H9 (cell line): ENCODE measurements around the gene ENOX1. TPM values are rescaled to one million over a fixed set of nuclear protein-coding genes. Genes with fewer than 3 reads are reported as not detected.

Experiments
- DNase-seq: peaks from one replicate; pipeline ENCODE4 v3.0.0-alpha.2; 2017
- H2AFZ ChIP-seq: one replicate; pipeline ENCODE4 v1.6.1; 2013; ENCODE audit warnings: mild to moderate bottlenecking, low read length, control low read depth, moderate library complexity
- H2AK5ac ChIP-seq: 2 replicates; pipeline ENCODE4 v1.6.1; 2013; ENCODE audit warnings: low read length, control low read depth, mixed read lengths; ENCODE audit not compliant: insufficient read length
- H2BK120ac ChIP-seq: one replicate; pipeline ENCODE4 v1.6.1; 2013; ENCODE audit warnings: low read depth, mild to moderate bottlenecking, low read length, control low read depth, inconsistent platforms; ENCODE audit not compliant: poor library complexity, severe bottlenecking
- H2BK12ac ChIP-seq: 2 replicates; pipeline ENCODE4 v1.6.1; 2013; ENCODE audit warnings: low read length, control low read depth, mixed read lengths, low read depth; ENCODE audit not compliant: insufficient read length
- H2BK15ac ChIP-seq: 2 replicates; pipeline ENCODE4 v1.6.1; 2013; ENCODE audit warnings: low read depth, low read length, control low read depth
- H2BK20ac ChIP-seq: one replicate; pipeline ENCODE4 v1.6.1; 2013; ENCODE audit warnings: low read depth, mild to moderate bottlenecking, low read length, control low read depth, inconsistent platforms; ENCODE audit not compliant: poor library complexity, severe bottlenecking
- H2BK5ac ChIP-seq: 2 replicates; pipeline ENCODE4 v1.6.1; 2013; ENCODE audit warnings: low read length, control low read depth, mixed read lengths; ENCODE audit not compliant: insufficient read length
- H3K14ac ChIP-seq: 2 replicates; pipeline ENCODE4 v1.6.1; 2013; ENCODE audit warnings: low read length, control low read depth; ENCODE audit not compliant: insufficient read depth
- H3K18ac ChIP-seq: 2 replicates; pipeline ENCODE4 v1.6.1; 2013; ENCODE audit warnings: low read depth, mild to moderate bottlenecking, mixed read lengths, low read length, control low read depth; ENCODE audit not compliant: insufficient read length
- H3K23ac ChIP-seq: 2 replicates; pipeline ENCODE4 v1.6.1; 2013; ENCODE audit warnings: low read length, control low read depth, mixed read lengths, low read depth; ENCODE audit not compliant: insufficient read length
- H3K23me2 ChIP-seq: 2 replicates; pipeline ENCODE4 v1.6.1; 2013; ENCODE audit warnings: low read depth, mild to moderate bottlenecking, mixed read lengths, low read length, control low read depth; ENCODE audit not compliant: insufficient read length, poor library complexity, severe bottlenecking
- H3K27ac ChIP-seq: 2 replicates; pipeline ENCODE4 v1.5.1; 2013; ENCODE audit warnings: low read length, control low read depth, mixed read lengths, low read depth; ENCODE audit not compliant: insufficient read length
- H3K27me3 ChIP-seq: 2 replicates; pipeline ENCODE4 v1.6.1; 2013; ENCODE audit warnings: low read length, control low read depth, inconsistent platforms; ENCODE audit not compliant: insufficient read depth
- H3K4ac ChIP-seq: 2 replicates; pipeline ENCODE4 v1.6.1; 2013; ENCODE audit warnings: low read depth, mild to moderate bottlenecking, control low read depth, inconsistent platforms, low read length, moderate library complexity
- H3K4me1 ChIP-seq: 2 replicates; pipeline ENCODE4 v1.6.1; 2013; ENCODE audit warnings: low read length, control low read depth, inconsistent platforms; ENCODE audit not compliant: insufficient read depth
- H3K4me2 ChIP-seq: 2 replicates; pipeline ENCODE4 v1.6.1; 2013; ENCODE audit warnings: low read length, control low read depth, mixed read lengths; ENCODE audit not compliant: insufficient read length, insufficient read depth
- H3K56ac ChIP-seq: 2 replicates; pipeline ENCODE4 v1.6.1; 2013; ENCODE audit warnings: low read depth, mild to moderate bottlenecking, mixed read lengths, low read length, control low read depth; ENCODE audit not compliant: insufficient read length
- H3K79me1 ChIP-seq: 2 replicates; pipeline ENCODE4 v1.6.1; 2013; ENCODE audit warnings: low read depth, mild to moderate bottlenecking, moderate library complexity, low read length, control low read depth, inconsistent platforms; ENCODE audit not compliant: insufficient read depth, poor library complexity, severe bottlenecking
- H3K79me2 ChIP-seq: 2 replicates; pipeline ENCODE4 v1.6.1; 2013; ENCODE audit warnings: low read length, control low read depth, inconsistent platforms; ENCODE audit not compliant: insufficient read depth
- H3K9ac ChIP-seq: 2 replicates; pipeline ENCODE4 v1.6.1; 2013; ENCODE audit warnings: low read length, control low read depth, mixed read lengths; ENCODE audit not compliant: insufficient read length; ENCODE audit errors: extremely low read depth
- H3K9me3 ChIP-seq: one replicate; pipeline ENCODE4 v1.6.1; 2013; ENCODE audit warnings: low read depth, low read length, inconsistent platforms; ENCODE audit not compliant: control insufficient read depth
- H3T11ph ChIP-seq: one replicate; pipeline ENCODE4 v1.6.1; 2013; ENCODE audit warnings: mild to moderate bottlenecking, low read length, control low read depth, inconsistent platforms
- H4K20me1 ChIP-seq: one replicate; pipeline ENCODE4 v1.6.1; 2013; ENCODE audit not compliant: control insufficient read depth, insufficient read length, insufficient read depth
- H4K5ac ChIP-seq: 2 replicates; pipeline ENCODE4 v1.6.1; 2013; ENCODE audit warnings: low read depth, mild to moderate bottlenecking, mixed read lengths, low read length, control low read depth; ENCODE audit not compliant: insufficient read length
- H4K8ac ChIP-seq: replicated peaks from 2 replicates; pipeline ENCODE4 v1.6.1; 2013; ENCODE audit warnings: low read length, control low read depth, mixed read lengths, low read depth; ENCODE audit not compliant: insufficient read length
- H4K91ac ChIP-seq: 2 replicates; pipeline ENCODE4 v1.6.1; 2013; ENCODE audit warnings: low read depth, mild to moderate bottlenecking, moderate library complexity, mixed read lengths, low read length, control low read depth; ENCODE audit not compliant: insufficient read length
- H3K27ac Mint-ChIP-seq, 3 experiments: 2 replicates in 2 of 3; 3 replicates in 1 of 3; pipeline ENCODE4 v1.8.0; 2020 to 2021; ENCODE audit warnings: mixed read lengths in 3 of 3, mild to moderate bottlenecking in 1 of 3, moderate library complexity in 1 of 3
- H3K27me3 Mint-ChIP-seq: 2 replicates; pipeline ENCODE4 v1.8.0; 2021; ENCODE audit warnings: low read depth, mild to moderate bottlenecking, moderate library complexity, mixed read lengths
- H3K36me3 Mint-ChIP-seq, 3 experiments: 2 replicates in 2 of 3; 3 replicates in 1 of 3; pipeline ENCODE4 v1.8.0; 2020 to 2021; ENCODE audit warnings: low read depth in 3 of 3, mixed read lengths in 3 of 3; ENCODE audit not compliant: insufficient read depth in 1 of 3
- H3K4me1 Mint-ChIP-seq, 2 experiments: 2 replicates each; pipeline ENCODE4 v1.8.0; 2020; ENCODE audit warnings: mixed read lengths in 2 of 2
- H3K4me3 Mint-ChIP-seq, 2 experiments: 2 replicates in 1 of 2; 3 replicates in 1 of 2; pipeline ENCODE4 v1.8.0; 2020 to 2021; ENCODE audit warnings: mild to moderate bottlenecking in 2 of 2, mixed read lengths in 2 of 2, moderate library complexity in 1 of 2
- H3K9me3 Mint-ChIP-seq, 2 experiments: 2 replicates in 1 of 2; 3 replicates in 1 of 2; pipeline ENCODE4 v1.8.0; 2020; ENCODE audit warnings: mild to moderate bottlenecking in 2 of 2, mixed read lengths in 2 of 2, moderate library complexity in 1 of 2
- CTCF ChIP-seq: fragments of 200-600 bp; sonication (generic); conservative IDR thresholded peaks from 3 replicates; pipeline ENCODE4 v1.8.0; 2021; ENCODE audit warnings: antibody characterized with exemption, mild to moderate bottlenecking
- total RNA-seq: library from RNA; stranded (reverse); gene quantifications from 2 replicates; pipeline ENCODE4 v1.2.1, GENCODE V29; 2021

Gene ENOX1
- total RNA-seq, 1 experiment from 2014 or later = 0.24 TPM

GRCh38 chr13:43306372-43306771, 480.4 kb downstream of the ENOX1 start:
- Mint-ChIP-seq H3K9me3 (no peaks in the 10 kb centered on the region), H3K27ac (no peak overlapping the region; a peak in 1 of 7 replicates), H3K27me3 (no peaks in the 10 kb centered on the region), H3K4me3 (no peak overlapping the region), H3K4me1 (peaks cover 25 to 41% of the 10 kb centered on the region in 2 experiments), H3K36me3 (no peaks in the 10 kb centered on the region)
- H4K8ac ChIP-seq = no peak overlapping the region
- H2BK12ac ChIP-seq = no peak overlapping the region
- H3K18ac ChIP-seq = no peak overlapping the region
- no peak overlapping the region for H3K56ac ChIP-seq
- no peak overlapping the region for H4K5ac ChIP-seq
- no peak overlapping the region for H3K4ac ChIP-seq
- TF ChIP-seq CTCF = no peak
- no peaks in the 10 kb centered on the region for H3K9me3 ChIP-seq
- no peak overlapping the region for H3K14ac ChIP-seq
- no peaks in the 10 kb centered on the region for H3K79me1 ChIP-seq
- no peak overlapping the region for H3T11ph ChIP-seq
- H2BK120ac ChIP-seq = no peak overlapping the region
- no peak overlapping the region for H3K4me2 ChIP-seq
- no peaks in the 10 kb centered on the region for H3K23me2 ChIP-seq
- H2AK5ac ChIP-seq = no peak overlapping the region
- no peak overlapping the region for H3K23ac ChIP-seq
- H3K79me2 ChIP-seq = no peaks in the 10 kb centered on the region
- no peaks in the 10 kb centered on the region; the same call in 1 of the 2 replicates for H3K27me3 ChIP-seq
- H2BK5ac ChIP-seq = no peak overlapping the region
- no peaks in the 10 kb centered on the region for H4K20me1 ChIP-seq
- no peak overlapping the region for H3K27ac ChIP-seq
- no peak overlapping the region for H2BK15ac ChIP-seq
- H4K91ac ChIP-seq = no peak overlapping the region
- no peak overlapping the region for H3K9ac ChIP-seq
- H2BK20ac ChIP-seq = no peak overlapping the region
- no peak overlapping the region for H2AFZ ChIP-seq
- no peak for DNase-seq
- H3K4me1 ChIP-seq = no peaks in the 10 kb centered on the region
